CD14-positive monocyte (primary cell): ENCODE results near the gene NFKB1. TPM values are rescaled to one million over a fixed set of nuclear protein-coding genes. Genes with fewer than 3 reads are reported as not detected.

Experiments used
- DNase-seq, 3 donors: peaks; one replicate each; pipeline ENCODE4 v3.0.0-alpha.2; 2011 to 2022
- H2AFZ ChIP-seq: 2 replicates; pipeline ENCODE4 v1.6.0; 2012; ENCODE audit warnings: mild to moderate bottlenecking, low read depth, low read length, inconsistent platforms; ENCODE audit not compliant: insufficient read depth, poor library complexity, severe bottlenecking
- H3K27ac ChIP-seq, 2 donors: 1 replicate in 1 of 2; 2 replicates in 1 of 2; pipeline ENCODE4 v1.5.1; 2012 to 2013; ENCODE audit warnings: low read length in 2 of 2, control low read depth in 1 of 2, inconsistent platforms in 1 of 2, low read depth in 1 of 2, mild to moderate bottlenecking in 1 of 2
- H3K27me3 ChIP-seq, 2 donors: one replicate each; pipeline versions ENCODE4 v1.6.0 to v1.6.1; 2011 to 2013; ENCODE audit warnings: low read length in 2 of 2; ENCODE audit not compliant: control insufficient read depth in 2 of 2, insufficient read depth in 2 of 2
- H3K36me3 ChIP-seq, 2 donors: replicated peaks in 1 of 2; 1 replicate in 1 of 2; 2 replicates in 1 of 2; pipeline versions ENCODE4 v1.5.1 to v1.6.1; 2012 to 2013; ENCODE audit warnings: low read length in 2 of 2, control low read depth in 1 of 2, inconsistent platforms in 1 of 2, mild to moderate bottlenecking in 1 of 2; ENCODE audit not compliant: insufficient read depth in 2 of 2, control insufficient read depth in 1 of 2
- H3K4me1 ChIP-seq, 2 donors: 1 replicate in 1 of 2; 2 replicates in 1 of 2; pipeline versions ENCODE4 v1.5.1 to v1.6.1; 2012 to 2013; ENCODE audit warnings: low read length in 2 of 2, control low read depth in 1 of 2, inconsistent platforms in 1 of 2, mild to moderate bottlenecking in 1 of 2, moderate library complexity in 1 of 2; ENCODE audit not compliant: insufficient read depth in 2 of 2, control insufficient read depth in 1 of 2
- H3K4me2 ChIP-seq: replicated peaks from 2 replicates; pipeline ENCODE3; 2012; ENCODE audit warnings: low read length, moderate library complexity, mild to moderate bottlenecking; ENCODE audit not compliant: poor library complexity, severe bottlenecking; ENCODE audit errors: extremely low read depth
- H3K4me3 ChIP-seq, 3 experiments: fragments of 200-600 bp in 1 of 3; sonication (generic) in 1 of 3; replicated peaks in 1 of 3; 1 replicate in 2 of 3; 2 replicates in 1 of 3; pipeline ENCODE4 v1.5.1; 2011 to 2013; ENCODE audit warnings: low read length in 3 of 3, mild to moderate bottlenecking in 3 of 3, control low read depth in 2 of 3, low read depth in 2 of 3, inconsistent platforms in 1 of 3, moderate library complexity in 1 of 3
- H3K79me2 ChIP-seq: 2 replicates; pipeline ENCODE4 v1.6.0; 2012; ENCODE audit warnings: mild to moderate bottlenecking, control low read depth, inconsistent platforms, low read length, moderate library complexity; ENCODE audit not compliant: insufficient read depth
- H3K9ac ChIP-seq: 2 replicates; pipeline ENCODE4 v1.6.0; 2017; ENCODE audit warnings: low read length, mild to moderate bottlenecking; ENCODE audit not compliant: insufficient read depth, poor library complexity, severe bottlenecking
- H3K9me3 ChIP-seq, 2 donors: replicated peaks in 1 of 2; 1 replicate in 1 of 2; 2 replicates in 1 of 2; pipeline versions ENCODE4 v1.5.1 to v1.6.1; 2012 to 2013; ENCODE audit warnings: low read length in 2 of 2, control low read depth in 1 of 2; ENCODE audit not compliant: control insufficient read depth in 1 of 2, insufficient read depth in 1 of 2
- H4K20me1 ChIP-seq: 2 replicates; pipeline ENCODE4 v1.6.0; 2012; ENCODE audit warnings: mild to moderate bottlenecking, low read length, control low read depth, moderate library complexity; ENCODE audit not compliant: insufficient read depth
- H3K27ac Mint-ChIP-seq, 7 donors: one replicate each; pipeline ENCODE4 v1.8.0; 2020; ENCODE audit warnings: mild to moderate bottlenecking in 7 of 7, mixed read lengths in 7 of 7, moderate library complexity in 6 of 7, inconsistent platforms in 2 of 7
- H3K27me3 Mint-ChIP-seq, 3 donors: one replicate each; pipeline ENCODE4 v1.8.0; 2021 to 2022; ENCODE audit warnings: low read depth in 3 of 3, mild to moderate bottlenecking in 3 of 3, mixed read lengths in 3 of 3, moderate library complexity in 3 of 3, inconsistent platforms in 1 of 3
- H3K36me3 Mint-ChIP-seq, 2 donors: one replicate each; pipeline ENCODE4 v1.8.0; 2020; ENCODE audit warnings: mixed read lengths in 2 of 2, inconsistent platforms in 1 of 2, mild to moderate bottlenecking in 1 of 2
- H3K4me1 Mint-ChIP-seq: one replicate; pipeline ENCODE4 v1.8.0; 2020; ENCODE audit warnings: mild to moderate bottlenecking, mixed read lengths
- H3K4me3 Mint-ChIP-seq, 2 donors: one replicate each; pipeline ENCODE4 v1.8.0; 2020; ENCODE audit warnings: mild to moderate bottlenecking in 2 of 2, mixed read lengths in 2 of 2, moderate library complexity in 1 of 2
- H3K9me3 Mint-ChIP-seq, 7 donors: one replicate each; pipeline ENCODE4 v1.8.0; 2020 to 2022; ENCODE audit warnings: mixed read lengths in 7 of 7, mild to moderate bottlenecking in 6 of 7, moderate library complexity in 6 of 7, inconsistent platforms in 2 of 7
- CTCF ChIP-seq: fragments of 200-600 bp; IDR thresholded peaks from one replicate; pipeline ENCODE4 v1.8.0; 2022; ENCODE audit warnings: antibody characterized with exemption, mild to moderate bottlenecking
- WGBS: methylation state at CpG from one replicate; pipeline ENCODE4 v1.1.5; 2013; ENCODE audit warnings: missing lambda C conversion rate; ENCODE audit not compliant: insufficient coverage; 5-methylcytosine and 5-hydroxymethylcytosine counted together
- intact Hi-C, 2 donors: fragments of 100-400 bp; cut with micrococcal nuclease; formaldehyde crosslinking; loops; one replicate each; pipeline versions ENCODE4 v1.15.0 to v1.15.1; 2023
- polyA plus RNA-seq, 3 donors: library from polyadenylated mRNA; depleted of rRNA in 1 of 3; unstranded in 2 of 3; stranded (reverse) in 1 of 3; fragments of 300-500 nt in 2 of 3; fragments of >200 nt in 1 of 3; fragmentation: Illumina TruSeq in 2 of 3; gene quantifications; 1 replicate in 2 of 3; 2 replicates in 1 of 3; pipeline ENCODE4 v1.2.3, GENCODE V29; 2012 to 2021

The NFKB1 gene
- polyA plus RNA-seq, 3 donors = 9.0 to 34.4 (median 17.8) TPM

GRCh38 chr4:102503301-102503746 lies 2.2 kb downstream of the NFKB1 start:
- Histone ChIP-seq H3K4me1 (peaks cover 27 to 38% of the 10 kb centered on the region in 2 donors), H3K4me3 (peak overlapping the region; percentile 7 to 91 (median 81)), H3K4me2 (peak overlapping the region; percentile 81), H3K9ac (peak overlapping the region; percentile 4), H3K36me3 (no peaks in the 10 kb centered on the region), H4K20me1 (peaks cover 66% of the 10 kb centered on the region), H3K27ac (peak overlapping the region in 1 of 2 donors; percentile 99), H3K79me2 (peaks cover 66% of the 10 kb centered on the region), H3K9me3 (no peaks in the 10 kb centered on the region), H3K27me3 (no peaks in the 10 kb centered on the region), H2AFZ (no peak overlapping the region)
- no CpG with 5 or more reads among the region's 3 CpGs for WGBS
- H3K9me3 Mint-ChIP-seq = no peaks in the 10 kb centered on the region
- H3K36me3 Mint-ChIP-seq = peaks cover 0 to 3% of the 10 kb centered on the region in 2 donors
- peaks cover 40% of the 10 kb centered on the region for H3K4me1 Mint-ChIP-seq
- no peak for TF ChIP-seq CTCF
- peak overlapping the region; percentile 43 to 96 for H3K4me3 Mint-ChIP-seq
- peaks cover 0 to 5% (median 4%) of the 10 kb centered on the region in 3 donors for H3K27me3 Mint-ChIP-seq
- peak overlapping the region in 5 of 7 donors; percentile 2 to 79 (median 51) for H3K27ac Mint-ChIP-seq
- peak in 1 of 3 donors; percentile 45 for DNase-seq
- intact Hi-C loops = loop anchor here (2.0 to 5.0 kb wide), 2 partner anchors 323 to 694 kb away; partner anchors contain the start of genes CENPE (in 1 of the 2) and UBE2D3 (in 1 of the 2)

DNA sequence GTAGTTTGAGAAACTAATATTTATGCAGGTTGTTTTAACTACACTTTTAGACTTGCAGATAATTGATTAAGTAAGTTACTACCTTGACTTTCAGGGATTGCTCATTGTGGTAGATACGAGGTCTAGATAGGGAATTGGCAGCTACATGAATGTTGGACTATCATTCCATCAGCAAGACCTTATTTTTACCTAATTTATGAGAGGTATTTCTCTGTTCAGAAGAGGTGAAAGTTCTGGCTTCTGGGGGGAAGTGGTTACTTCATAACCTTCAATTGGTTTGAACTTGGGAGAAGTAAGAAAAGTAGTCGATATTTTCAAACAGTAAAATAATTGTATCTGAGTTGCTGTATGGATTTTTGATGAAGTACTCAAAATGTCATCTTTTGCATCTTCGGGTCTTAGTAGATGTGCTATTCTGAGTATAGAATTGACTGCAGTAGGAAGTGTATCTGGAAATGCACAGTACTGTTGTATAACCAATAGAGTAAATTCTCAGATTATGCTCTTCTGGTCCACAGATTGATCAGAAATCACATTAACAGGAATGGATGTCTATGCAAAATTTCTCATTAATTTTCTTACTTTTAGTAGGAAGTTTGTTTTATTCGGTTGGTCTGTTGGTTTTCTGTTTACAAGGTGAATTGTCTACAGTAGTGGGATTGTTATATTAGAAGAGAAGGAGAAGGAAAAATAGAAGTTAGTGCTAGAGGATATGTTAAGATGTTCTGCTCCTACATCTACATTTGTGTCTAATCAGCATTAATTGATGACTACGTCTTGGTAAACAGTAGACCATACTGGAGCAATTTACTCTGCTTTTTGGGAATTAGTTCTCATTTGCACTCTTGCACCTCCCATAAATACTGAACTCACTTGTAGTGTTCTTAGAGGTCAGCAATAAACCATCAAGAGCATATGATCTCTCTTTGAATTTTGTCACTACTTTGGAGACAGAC lies 3.0 kb downstream of the NFKB1 start:
- peaks cover 3% of the 10 kb centered on the region in 2 donors for H3K36me3 Mint-ChIP-seq
- Histone ChIP-seq H3K9ac (peak overlapping the region; percentile 4), H3K4me2 (peak overlapping the region; percentile 81), H4K20me1 (peaks cover 74% of the 10 kb centered on the region), H3K4me3 (peak overlapping the region in 2 of 3 experiments; percentile 81 to 91), H3K36me3 (no peaks in the 10 kb centered on the region), H2AFZ (no peak overlapping the region), H3K79me2 (peaks cover 74% of the 10 kb centered on the region), H3K27ac (peak overlapping the region in 1 of 2 donors; percentile 99), H3K27me3 (no peaks in the 10 kb centered on the region), H3K4me1 (peaks cover 27 to 41% of the 10 kb centered on the region in 2 donors), H3K9me3 (no peaks in the 10 kb centered on the region)
- DNase-seq = peak in 1 of 3 donors; percentile 18
- intact Hi-C loops = loop anchor here (2.0 to 5.0 kb wide), 2 partner anchors 323 to 693 kb away; partner anchors contain the start of genes CENPE (in 1 of the 2) and UBE2D3 (in 1 of the 2)
- H3K4me1 Mint-ChIP-seq = peaks cover 47% of the 10 kb centered on the region
- H3K9me3 Mint-ChIP-seq = no peaks in the 10 kb centered on the region
- H3K27ac Mint-ChIP-seq = peak overlapping the region in 5 of 7 donors; percentile 4 to 54 (median 30)
- no CpG with 5 or more reads among the region's 5 CpGs for WGBS
- TF ChIP-seq CTCF = no peak
- H3K27me3 Mint-ChIP-seq = peaks cover 0 to 5% (median 1%) of the 10 kb centered on the region in 3 donors
- peak overlapping the region; percentile 25 to 96 for H3K4me3 Mint-ChIP-seq
